GM10266 (cell line): ENCODE results near the gene FOCAD.

Experiments
- DNase-seq: peaks from one replicate; pipeline ENCODE4 v3.0.0; 2012; ENCODE audit errors: extremely low spot score
- CTCF ChIP-seq: IDR thresholded peaks from 2 replicates; pipeline ENCODE4 v1.5.1; 2012; ENCODE audit warnings: mild to moderate bottlenecking, low read depth; ENCODE audit not compliant: control insufficient read depth, insufficient read depth; ENCODE audit errors: missing control alignments

Gene FOCAD

GRCh38 chr9:20985851-20986600 is 302.0 kb downstream of the FOCAD start:
- DNase-seq: no peak
- TF ChIP-seq CTCF: no peak

GRCh38 chr9:20987521-20987920 is 303.5 kb downstream of the FOCAD start:
- no peak for DNase-seq
- TF ChIP-seq CTCF: no peak

GRCh38 chr9:20988061-20988460 is 304.0 kb downstream of the FOCAD start:
- no peak for DNase-seq
- TF ChIP-seq CTCF: no peak

- no peak for DNase-seq
- TF ChIP-seq CTCF: no peak
Measured at GRCh38 chr9:20988671-20989315, 304.7 kb downstream of the FOCAD start.

GRCh38 chr9:20989923-20990341 is 305.9 kb downstream of the FOCAD start:
- DNase-seq: no peak
- no peak for TF ChIP-seq CTCF

- DNase-seq: no peak
- no peak for TF ChIP-seq CTCF
Measured at GRCh38 chr9:20990867-20991266, 306.8 kb downstream of the FOCAD start.

GRCh38 chr9:20994486-20994885 is 310.4 kb downstream of the FOCAD start:
- no peak for DNase-seq
- no peak for TF ChIP-seq CTCF
